ENCODE data around the gene CLDN15.

The CLDN15 gene

DNA sequence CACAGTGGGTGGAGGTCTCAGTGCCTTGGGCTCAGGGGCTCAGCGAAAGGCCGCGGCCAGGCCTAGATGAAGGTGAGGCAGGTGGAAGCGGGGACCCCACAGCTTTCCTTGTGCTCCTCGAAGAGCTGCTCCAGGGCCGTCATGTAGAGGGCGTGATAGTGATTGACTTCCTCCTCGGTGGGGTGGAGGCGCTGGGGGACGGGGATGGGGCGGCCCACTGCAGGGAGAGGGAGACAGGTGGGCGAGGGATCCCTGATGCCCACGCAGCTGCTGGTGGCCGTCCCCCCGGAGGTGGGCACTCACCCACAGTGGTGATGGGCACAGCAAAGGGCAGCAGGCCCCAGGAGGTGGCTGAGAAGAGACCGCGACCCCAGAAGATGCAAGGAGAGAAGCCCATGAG, 41.7 kb downstream of the CLDN15 start:
- no peak for DNase-seq

DNA sequence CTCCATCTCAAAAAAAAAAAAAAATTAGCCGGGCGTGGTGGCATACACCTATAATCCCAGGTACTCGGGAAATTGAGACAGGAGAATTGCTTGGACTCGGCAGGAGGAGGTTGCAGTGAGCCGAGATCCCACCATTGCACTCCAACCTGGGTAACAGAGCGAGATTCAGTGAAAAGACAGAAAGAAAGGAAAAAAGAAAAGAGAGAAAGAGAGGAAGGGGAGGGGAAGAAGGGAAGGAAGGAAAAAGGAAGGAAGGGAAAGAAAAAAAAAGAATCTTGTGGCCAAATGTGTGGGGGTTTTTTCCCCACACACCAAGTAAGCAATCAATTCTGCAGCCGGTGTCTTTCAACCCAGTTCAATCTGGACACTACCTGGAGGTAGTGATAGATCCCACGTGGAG, 48.5 kb downstream of the CLDN15 start:
- no peak for DNase-seq

DNA sequence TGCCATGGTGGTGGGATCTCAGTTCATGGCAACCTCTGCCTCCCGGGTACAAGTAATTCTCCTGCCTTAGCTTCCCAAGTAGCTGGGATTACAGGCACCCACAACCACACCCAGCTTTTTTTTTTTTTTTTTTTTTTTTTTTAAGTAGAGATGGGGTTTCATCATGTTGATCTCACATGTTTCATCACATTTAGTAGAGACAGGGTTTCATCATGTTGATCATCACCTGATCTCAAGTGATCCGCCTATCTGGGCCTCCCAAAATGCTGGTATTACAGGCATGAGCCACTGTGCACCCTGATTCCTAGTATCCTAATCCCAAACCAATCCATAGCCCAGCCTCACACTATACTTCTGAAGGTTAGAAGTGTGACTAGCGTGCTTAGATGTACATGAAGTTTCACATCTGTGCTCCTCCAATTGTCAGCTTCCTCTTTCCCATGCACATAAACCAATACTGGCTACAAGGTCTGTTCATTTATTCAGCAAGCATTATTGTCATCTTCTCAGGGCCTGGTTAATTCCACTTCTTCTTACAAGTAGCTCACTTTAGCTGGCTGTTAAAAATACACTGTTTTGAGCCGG, 50.7 kb downstream of the CLDN15 start:
- DNase-seq = no peak

DNA sequence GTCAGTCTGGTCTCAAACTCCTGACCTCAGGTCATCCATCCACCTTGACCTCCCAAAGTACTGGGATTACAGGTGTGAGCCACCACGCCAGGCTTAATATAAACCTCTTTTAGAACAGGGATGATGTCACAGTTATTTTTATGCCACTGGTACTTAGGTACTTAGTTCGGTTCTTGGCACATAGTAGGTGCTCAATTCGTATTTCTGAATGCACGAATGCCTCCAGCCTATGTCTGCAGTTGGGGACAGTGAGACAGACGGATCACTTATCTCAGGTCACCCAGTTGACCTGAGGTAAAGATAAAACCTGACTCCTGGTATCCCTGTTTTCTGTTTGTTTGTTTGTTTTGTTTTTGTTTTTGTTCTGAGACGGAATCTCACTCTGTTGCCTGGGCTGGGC, 51.4 kb downstream of the CLDN15 start:
- DNase-seq = no peak

DNA sequence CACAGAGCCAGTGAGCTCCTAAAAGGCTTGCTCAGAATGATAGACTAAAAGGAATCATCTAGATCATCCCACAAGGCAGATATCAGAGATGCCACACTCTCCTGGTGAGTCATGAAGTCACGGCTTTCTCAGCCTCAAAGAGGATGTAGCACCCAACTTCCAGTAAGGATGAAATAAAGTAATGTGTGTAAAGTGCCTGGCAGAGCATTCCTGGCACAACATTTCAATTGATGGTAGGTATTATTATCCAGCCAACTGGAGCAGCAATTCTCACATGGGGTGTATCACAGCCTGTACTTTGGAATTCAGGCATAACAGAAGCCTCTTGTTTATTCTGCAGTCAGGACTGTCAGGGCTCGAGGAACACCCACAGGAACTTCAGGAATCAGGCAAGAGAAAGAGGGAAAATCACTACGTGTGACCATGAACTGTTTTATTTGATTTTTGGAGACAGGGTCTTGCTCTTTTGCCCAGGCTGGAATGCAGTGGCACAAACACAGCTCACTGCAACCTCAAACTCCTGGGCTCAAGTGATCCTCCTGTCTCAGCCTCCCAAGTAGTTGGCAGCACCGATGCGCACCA, 52.3 kb downstream of the CLDN15 start:
- DNase-seq = no peak

All from NCI-H1105 treated with DMSO at 0.1 percent for 48 hours (cell line).